Measurements from ENCODE around the gene TENT4A.

The TENT4A gene

DNA sequence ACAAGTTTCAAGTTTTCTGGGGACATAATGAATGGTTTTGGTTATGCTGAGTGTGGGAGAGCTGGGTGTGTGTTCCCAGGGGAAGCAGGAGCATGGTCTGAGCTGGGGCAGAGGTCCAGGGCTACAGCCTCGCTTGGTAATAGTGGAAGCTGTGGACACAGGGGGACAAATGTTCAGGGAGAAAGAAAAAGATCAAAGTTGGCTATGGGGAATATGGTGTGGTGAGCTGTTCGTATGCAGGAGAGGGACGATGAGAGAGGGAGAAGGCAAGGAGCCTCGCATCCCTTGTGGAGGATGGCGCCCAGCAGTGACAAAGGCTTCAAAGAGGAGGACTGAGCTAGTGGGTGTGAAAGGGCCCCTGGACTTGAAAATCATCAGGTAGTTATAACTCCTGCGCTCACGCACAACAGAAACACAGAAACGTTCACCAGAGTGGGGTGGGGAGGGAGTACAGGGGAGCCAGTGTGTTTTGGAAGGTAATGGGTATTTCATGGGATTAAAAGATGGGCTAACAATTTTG lies 77.2 kb downstream of the TENT4A start:
- no peaks in the 10 kb centered on the region; the same call in none of the 2 replicates for H3K27me3 ChIP-seq (replicated peaks; ENCODE audit: control insufficient read depth, insufficient read depth, low read length)
- no peak for DNase-seq (ENCODE audit: extremely low read depth, insufficient read length)
- TF ChIP-seq CTCF (IDR thresholded peaks at IDR 0.05; ENCODE audit: insufficient read depth, low read length, poor library complexity, severe bottlenecking), result no peak
- no peak overlapping the region for H3K4me3 ChIP-seq (replicated peaks; ENCODE audit: low read depth, low read length)
- H3K36me3 ChIP-seq (ENCODE audit: control insufficient read depth, insufficient read depth, low read length), result no peaks in the 10 kb centered on the region

GRCh38 chr5:6791031-6791430 lies 77.8 kb downstream of the TENT4A start:
- no peaks in the 10 kb centered on the region; the same call in none of the 2 replicates for H3K27me3 ChIP-seq (replicated peaks; ENCODE audit: control insufficient read depth, insufficient read depth, low read length)
- DNase-seq (ENCODE audit: extremely low read depth, insufficient read length), result no peak
- no peak for TF ChIP-seq CTCF (IDR thresholded peaks at IDR 0.05; ENCODE audit: insufficient read depth, low read length, poor library complexity, severe bottlenecking)
- H3K4me3 ChIP-seq (replicated peaks; ENCODE audit: low read depth, low read length), result no peak overlapping the region
- H3K36me3 ChIP-seq (ENCODE audit: control insufficient read depth, insufficient read depth, low read length), result no peaks in the 10 kb centered on the region

GRCh38 chr5:6792376-6792775 lies 79.1 kb downstream of the TENT4A start:
- no peak for DNase-seq (ENCODE audit: extremely low read depth, insufficient read length)
- no peak for TF ChIP-seq CTCF (IDR thresholded peaks at IDR 0.05; ENCODE audit: insufficient read depth, low read length, poor library complexity, severe bottlenecking)
- no peak overlapping the region for H3K4me3 ChIP-seq (replicated peaks; ENCODE audit: low read depth, low read length)
- no peaks in the 10 kb centered on the region; the same call in none of the 2 replicates for H3K27me3 ChIP-seq (replicated peaks; ENCODE audit: control insufficient read depth, insufficient read depth, low read length)
- H3K36me3 ChIP-seq (ENCODE audit: control insufficient read depth, insufficient read depth, low read length), result no peaks in the 10 kb centered on the region

- Histone ChIP-seq H3K36me3 (ENCODE audit: control insufficient read depth, insufficient read depth, low read length) (no peaks in the 10 kb centered on the region), H3K4me3 (replicated peaks; ENCODE audit: low read depth, low read length) (no peak overlapping the region), H3K27me3 (replicated peaks; ENCODE audit: control insufficient read depth, insufficient read depth, low read length) (no peaks in the 10 kb centered on the region; the same call in none of the 2 replicates)
- no peak for DNase-seq (ENCODE audit: extremely low read depth, insufficient read length)
- TF ChIP-seq CTCF (IDR thresholded peaks at IDR 0.05; ENCODE audit: insufficient read depth, low read length, poor library complexity, severe bottlenecking), result no peak
These were observed 79.8 kb downstream of the TENT4A start for GRCh38 chr5:6792911-6793471.

GRCh38 chr5:6801236-6801635 lies 88.0 kb downstream of the TENT4A start:
- Histone ChIP-seq H3K27me3 (replicated peaks; ENCODE audit: control insufficient read depth, insufficient read depth, low read length) (no peaks in the 10 kb centered on the region), H3K36me3 (ENCODE audit: control insufficient read depth, insufficient read depth, low read length) (no peaks in the 10 kb centered on the region), H3K4me3 (replicated peaks; ENCODE audit: low read depth, low read length) (no peak overlapping the region)
- no peak for TF ChIP-seq CTCF (IDR thresholded peaks at IDR 0.05; ENCODE audit: insufficient read depth, low read length, poor library complexity, severe bottlenecking)
- no peak for DNase-seq (ENCODE audit: extremely low read depth, insufficient read length)

Measured in GM06990 (cell line).